C4-2B (cell line): ENCODE data around the gene PRKCZ.

Source experiments
- CTCF ChIP-seq: fragments of 450-650 bp; conservative IDR thresholded peaks from 2 replicates; pipeline ENCODE4 v1.5.1; 2017; ENCODE audit warnings: mild to moderate bottlenecking
- ZFX ChIP-seq: fragments of 450-650 bp; IDR thresholded peaks from 2 replicates; pipeline ENCODE4 v1.6.1; 2017

- TF ChIP-seq CTCF: no peak
- no peak for TF ChIP-seq ZFX
Measured at GRCh38 chr1:2039251-2039650, 11.0 kb upstream of the PRKCZ start.
